Measurements from ENCODE around the gene FBXL7.

The FBXL7 gene

GRCh38 chr5:15502208-15502607 is 2.2 kb downstream of the FBXL7 start:
- DNase-seq: no peak

- DNase-seq: no peak
Measured at GRCh38 chr5:15506146-15506545, 6.2 kb downstream of the FBXL7 start.

- no peak for DNase-seq
Measured at GRCh38 chr5:15506897-15507296, 6.9 kb downstream of the FBXL7 start.

GRCh38 chr5:15510092-15510491 is 10.1 kb downstream of the FBXL7 start:
- DNase-seq: no peak

GRCh38 chr5:15510831-15511230 is 10.9 kb downstream of the FBXL7 start:
- DNase-seq: no peak

GRCh38 chr5:15513431-15513830 is 13.5 kb downstream of the FBXL7 start:
- DNase-seq: no peak

- DNase-seq: no peak
Measured at GRCh38 chr5:15513911-15514310, 13.9 kb downstream of the FBXL7 start.

GRCh38 chr5:15515229-15515628 is 15.2 kb downstream of the FBXL7 start:
- no peak for DNase-seq

GRCh38 chr5:15516486-15516885 is 16.5 kb downstream of the FBXL7 start:
- DNase-seq: no peak

- no peak for DNase-seq
Measured at GRCh38 chr5:15518786-15519185, 18.8 kb downstream of the FBXL7 start.

- DNase-seq: no peak
Measured at GRCh38 chr5:15520856-15521255, 20.9 kb downstream of the FBXL7 start.

GRCh38 chr5:15521381-15522186 is 21.6 kb downstream of the FBXL7 start:
- DNase-seq: no peak

GRCh38 chr5:15522187-15522520 is 22.2 kb downstream of the FBXL7 start:
- DNase-seq: no peak

- no peak for DNase-seq
Measured at GRCh38 chr5:15524712-15525111, 24.7 kb downstream of the FBXL7 start.

GRCh38 chr5:15525703-15526275 is 25.8 kb downstream of the FBXL7 start:
- DNase-seq: no peak

GRCh38 chr5:15526413-15526812 is 26.4 kb downstream of the FBXL7 start:
- no peak for DNase-seq

GRCh38 chr5:15528476-15528875 is 28.5 kb downstream of the FBXL7 start:
- DNase-seq: no peak

- no peak for DNase-seq
Measured at GRCh38 chr5:15529013-15529412, 29.0 kb downstream of the FBXL7 start.

- DNase-seq: no peak
Measured at GRCh38 chr5:15529821-15530220, 29.8 kb downstream of the FBXL7 start.

GRCh38 chr5:15533129-15533893 is 33.3 kb downstream of the FBXL7 start:
- DNase-seq: no peak

GRCh38 chr5:15535938-15536337 is 36.0 kb downstream of the FBXL7 start:
- no peak for DNase-seq

- DNase-seq: no peak
Measured at GRCh38 chr5:15538516-15538915, 38.5 kb downstream of the FBXL7 start.

- DNase-seq: no peak
Measured at GRCh38 chr5:15539951-15540350, 40.0 kb downstream of the FBXL7 start.

GRCh38 chr5:15544039-15544438 is 44.1 kb downstream of the FBXL7 start:
- no peak for DNase-seq

Data from stimulated activated CD4-positive, alpha-beta T cell treated with anti-CD3 and anti-CD28 coated beads, Interleukin-15, amount 100 ng/mL, for 24 hours (primary cell).